NK-92 (cell line): ENCODE measurements around the gene RETN.
A peak's percentile ranks its signal among the peaks of the same experiment; 100 is the strongest.

Experiments
- DNase-seq: peaks from one replicate; lab custom pipeline; 2025; ENCODE audit not compliant: unreplicated experiment; lab: John Stamatoyannopoulos, UW

RETN gene, protein sequence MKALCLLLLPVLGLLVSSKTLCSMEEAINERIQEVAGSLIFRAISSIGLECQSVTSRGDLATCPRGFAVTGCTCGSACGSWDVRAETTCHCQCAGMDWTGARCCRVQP

DNA sequence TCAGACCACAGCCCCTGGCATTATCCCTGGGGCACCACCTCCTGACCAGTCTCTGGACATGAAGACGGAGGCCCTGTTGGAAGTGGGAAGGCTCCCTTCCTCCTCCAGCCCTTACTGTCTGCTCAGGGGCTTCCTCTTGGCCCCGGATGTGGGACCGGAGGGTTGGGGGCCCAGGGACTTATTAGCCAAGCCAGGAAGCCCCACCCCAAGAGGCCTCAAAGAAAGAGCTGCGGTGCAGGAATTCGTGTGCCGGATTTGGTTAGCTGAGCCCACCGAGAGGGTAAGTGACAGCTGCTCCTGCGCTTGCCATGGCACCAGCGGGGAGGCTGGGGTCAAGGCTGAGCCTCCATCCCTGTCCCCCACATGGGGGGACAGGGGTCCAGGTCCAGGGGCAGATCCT lies at the start of gene RETN:
RETN (plus strand) TSS at position 208 of the 400 bp plus-strand sequence. CDS start 278 bp downstream, outside the sequence.
- DNase-seq = no peak

DNA sequence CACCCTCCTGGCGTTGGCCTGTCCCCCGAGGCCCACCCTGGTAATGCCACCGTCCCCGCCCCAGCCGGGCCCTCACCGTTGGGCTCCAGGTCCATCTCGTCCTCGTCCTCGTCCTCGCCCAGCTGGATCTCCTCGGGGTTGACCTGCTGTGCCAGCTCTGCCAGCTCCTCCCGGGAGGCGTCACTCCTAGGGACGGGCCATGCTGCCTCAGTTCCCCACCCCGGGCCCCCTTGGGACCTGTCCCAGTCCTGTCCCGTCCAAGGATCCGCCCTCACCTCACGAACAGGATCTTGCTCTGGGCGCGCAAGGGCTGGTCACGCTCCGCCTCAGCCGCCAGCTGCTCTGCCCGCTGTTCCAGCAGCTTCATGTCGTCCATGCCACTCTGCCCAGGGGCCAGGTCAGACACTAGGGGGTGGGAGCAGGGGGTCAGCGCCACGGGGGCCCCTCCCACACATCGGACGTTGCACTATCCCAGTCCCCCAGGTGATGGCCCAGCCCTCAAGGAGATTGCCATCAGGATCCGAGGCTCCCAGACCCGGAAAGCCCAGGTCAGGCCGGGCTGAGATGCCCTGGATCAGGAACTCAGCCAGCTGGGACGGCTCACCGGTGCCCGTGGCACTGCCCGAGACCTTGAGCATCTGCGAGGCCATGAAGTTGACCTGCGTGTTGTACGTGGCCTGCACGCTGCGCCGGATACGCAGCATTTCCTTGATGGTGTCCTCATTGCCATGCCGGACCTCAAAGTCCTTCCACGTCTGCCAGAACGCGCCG lies 49.0 kb upstream of the RETN start:
- DNase-seq = no peak

DNA sequence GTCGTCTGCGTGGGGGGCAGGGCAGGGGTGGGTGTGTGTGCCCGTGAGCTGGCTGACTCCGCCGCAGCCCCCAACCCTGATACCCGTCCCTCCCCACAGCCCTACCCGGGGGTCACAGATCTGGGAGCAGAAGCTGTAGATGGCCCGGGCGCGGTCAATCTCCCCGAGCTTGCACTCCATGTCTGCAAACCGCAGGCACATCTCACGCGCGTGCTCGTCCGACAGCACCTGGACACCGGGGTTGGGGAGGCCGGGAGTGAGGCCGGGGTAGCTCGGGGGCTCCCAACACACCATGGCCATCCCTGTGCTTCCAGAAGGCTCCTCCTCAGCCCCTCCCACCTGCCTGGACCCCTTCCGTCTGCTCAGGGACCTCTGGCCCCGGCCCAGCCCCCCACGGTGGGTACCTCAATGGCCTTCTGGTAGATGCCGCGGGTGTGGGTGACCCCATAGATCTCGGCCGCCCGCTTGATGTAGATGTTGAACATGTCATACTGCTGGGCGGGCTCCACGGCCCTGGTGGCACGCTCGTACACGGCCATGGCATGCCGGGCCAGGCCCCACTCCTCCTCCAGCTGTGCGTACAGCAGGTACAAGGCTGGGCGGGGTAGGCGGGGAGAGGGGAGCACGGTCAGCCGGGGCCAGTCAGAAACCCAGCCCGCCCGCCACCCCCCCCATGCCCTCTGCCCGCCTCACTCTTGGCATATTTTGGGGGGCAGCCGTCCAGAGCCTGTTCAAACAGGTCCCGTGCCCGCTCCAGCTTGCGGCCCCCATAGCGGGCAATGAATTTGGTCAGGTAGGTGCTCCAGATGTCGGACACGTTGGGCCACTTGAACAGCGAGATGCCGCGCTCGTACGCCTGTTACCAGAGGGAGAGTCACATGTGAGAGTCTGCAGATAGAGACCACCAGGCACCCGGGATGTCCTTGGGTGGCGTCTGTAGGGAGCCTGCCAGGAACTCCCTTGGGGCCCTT lies 48.1 kb upstream of the RETN start:
- no peak for DNase-seq

DNA sequence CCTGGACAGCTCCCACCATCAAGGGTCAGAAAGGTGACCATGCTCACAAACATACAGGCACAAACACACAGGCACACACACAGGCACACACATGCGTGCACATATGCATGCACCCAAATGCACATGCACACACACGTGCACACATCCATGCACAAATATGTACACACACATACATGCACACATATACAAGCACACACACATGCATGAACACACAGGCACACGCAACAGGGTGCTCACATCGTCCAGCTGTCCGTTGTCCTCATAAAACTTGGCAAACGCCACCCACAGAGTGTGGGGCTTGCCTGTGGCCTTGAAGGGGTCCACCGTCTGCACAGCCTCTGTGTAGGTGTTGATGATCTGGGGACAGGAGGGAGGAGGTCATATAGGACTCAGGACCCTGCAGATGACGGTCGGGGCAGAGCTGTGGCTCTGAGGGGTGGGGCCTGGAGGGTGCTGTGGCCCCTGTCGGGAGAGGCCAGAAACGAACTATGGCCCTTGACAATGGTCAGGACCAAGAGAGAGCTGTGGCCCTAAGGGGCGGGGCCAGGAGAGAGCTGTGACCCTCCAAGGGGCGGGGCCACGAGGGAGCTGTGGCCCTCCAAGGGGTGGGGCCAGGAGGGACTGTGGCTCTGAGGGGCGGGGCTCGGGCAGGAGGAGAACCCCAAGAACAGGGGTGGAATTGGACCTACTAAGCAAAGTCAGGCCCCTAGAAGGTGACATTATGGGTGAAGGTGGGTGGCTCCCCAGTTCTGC lies 45.7 kb upstream of the RETN start:
- no peak for DNase-seq

DNA sequence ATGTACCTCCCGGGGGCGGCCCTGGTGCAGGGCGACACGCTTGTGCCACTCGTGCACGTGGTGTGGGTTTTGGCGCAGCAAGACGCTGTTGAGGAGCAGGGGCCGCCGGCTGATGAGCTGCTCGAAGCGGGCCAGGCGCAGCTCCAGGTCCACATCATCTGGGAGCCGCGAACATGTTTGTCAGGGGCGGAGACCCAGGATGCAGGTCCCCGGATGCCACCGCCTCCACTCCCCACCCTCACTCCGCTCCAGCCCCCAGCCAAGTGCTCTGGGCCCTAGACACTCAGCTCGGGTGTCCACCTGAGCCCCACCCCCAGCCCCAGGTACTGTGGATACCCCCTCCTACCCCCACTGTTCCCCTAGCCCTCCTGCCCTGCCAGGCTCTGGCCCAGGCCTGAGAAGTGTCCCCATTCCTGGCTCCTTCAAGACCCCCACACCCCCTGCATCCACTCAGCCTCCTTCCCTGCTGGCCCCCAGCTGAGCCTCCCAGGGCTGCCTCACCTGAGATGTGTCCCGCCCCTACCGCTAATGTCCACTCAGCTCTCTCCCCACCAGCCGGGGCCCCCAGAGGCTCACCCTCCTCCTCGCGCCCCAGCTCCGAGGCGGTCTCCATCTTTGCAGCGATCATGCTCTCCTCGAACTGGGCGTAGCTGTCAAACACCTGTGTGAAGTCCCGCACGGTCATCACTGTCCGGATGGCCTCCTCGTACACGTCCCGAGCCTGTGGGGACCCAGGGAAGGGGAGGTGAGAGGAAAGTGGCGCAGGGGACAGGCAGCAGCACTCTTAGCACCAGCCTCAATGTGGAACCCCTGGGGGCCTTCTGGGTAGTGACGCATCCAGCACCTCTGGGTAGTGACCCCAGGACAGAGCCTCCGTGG lies 44.9 kb upstream of the RETN start:
- no peak for DNase-seq

DNA sequence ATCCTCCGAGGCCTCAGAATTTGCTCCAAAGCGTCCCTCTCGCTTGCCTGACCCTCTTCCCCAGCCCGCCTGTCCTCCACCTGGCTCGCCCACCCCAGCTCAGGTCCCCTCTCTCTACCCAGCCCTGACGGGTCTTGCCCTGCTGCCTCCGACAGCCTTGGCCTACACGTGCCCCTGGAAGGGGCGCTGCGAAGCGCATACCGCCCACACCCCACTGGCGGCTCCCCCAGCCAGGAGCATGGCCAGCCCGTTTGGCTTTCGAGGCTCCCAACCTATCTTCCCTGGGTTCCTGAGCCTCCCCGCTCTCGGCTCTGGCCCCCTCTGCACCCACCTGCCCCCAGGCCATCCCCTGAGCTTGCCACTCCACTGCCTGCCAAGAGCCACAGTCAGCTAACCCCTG lies 44.0 kb upstream of the RETN start:
- DNase-seq = no peak

DNA sequence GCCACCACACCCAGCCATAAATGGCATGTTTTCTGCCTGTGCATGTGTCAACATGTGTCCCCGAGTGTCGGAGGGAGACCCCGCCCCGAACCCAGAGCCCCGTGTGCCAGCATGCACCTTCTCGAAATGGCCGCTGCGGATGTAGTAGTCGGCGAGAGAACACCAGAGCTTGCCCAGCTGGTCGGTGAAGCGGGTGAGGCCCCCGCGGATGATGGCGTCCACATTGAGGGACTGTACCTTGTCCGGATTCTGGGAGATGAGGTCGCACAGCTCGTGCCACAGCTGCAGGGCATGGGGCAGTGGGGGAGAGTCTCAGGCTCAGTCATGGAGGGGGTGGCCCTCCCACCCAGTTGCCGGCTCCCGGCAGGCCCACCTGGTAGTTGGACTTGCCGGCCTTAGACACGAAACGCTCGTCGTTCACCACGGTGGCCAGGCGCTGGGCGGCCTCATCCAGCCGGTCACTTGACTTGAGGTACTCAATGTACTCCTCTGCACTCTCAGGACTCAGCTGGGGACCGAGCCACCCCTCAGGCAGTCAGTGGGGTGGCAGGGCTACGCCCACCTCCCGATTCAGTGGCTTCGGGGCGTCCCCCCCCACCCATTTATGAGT lies 43.0 kb upstream of the RETN start:
- DNase-seq = no peak

DNA sequence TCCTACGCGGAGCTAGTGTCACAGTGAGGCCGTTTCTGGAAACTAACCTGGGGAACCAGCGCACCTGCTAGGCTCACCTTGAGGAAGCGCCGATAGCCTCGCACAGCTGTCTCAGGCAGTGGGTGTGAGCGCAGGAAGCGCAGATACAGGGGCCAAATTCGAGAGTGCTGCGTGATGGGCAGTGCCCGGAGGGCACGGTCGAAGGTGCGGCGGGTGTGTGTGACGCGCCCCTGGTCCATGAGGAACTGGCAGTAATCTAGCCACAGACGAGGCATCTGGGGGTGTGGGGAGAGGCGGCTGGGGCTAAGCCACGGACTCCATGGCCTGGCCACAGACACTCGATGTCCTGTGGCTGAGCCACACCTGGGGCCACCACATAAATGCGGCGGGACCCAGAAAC lies 41.7 kb upstream of the RETN start:
- DNase-seq = no peak

DNA sequence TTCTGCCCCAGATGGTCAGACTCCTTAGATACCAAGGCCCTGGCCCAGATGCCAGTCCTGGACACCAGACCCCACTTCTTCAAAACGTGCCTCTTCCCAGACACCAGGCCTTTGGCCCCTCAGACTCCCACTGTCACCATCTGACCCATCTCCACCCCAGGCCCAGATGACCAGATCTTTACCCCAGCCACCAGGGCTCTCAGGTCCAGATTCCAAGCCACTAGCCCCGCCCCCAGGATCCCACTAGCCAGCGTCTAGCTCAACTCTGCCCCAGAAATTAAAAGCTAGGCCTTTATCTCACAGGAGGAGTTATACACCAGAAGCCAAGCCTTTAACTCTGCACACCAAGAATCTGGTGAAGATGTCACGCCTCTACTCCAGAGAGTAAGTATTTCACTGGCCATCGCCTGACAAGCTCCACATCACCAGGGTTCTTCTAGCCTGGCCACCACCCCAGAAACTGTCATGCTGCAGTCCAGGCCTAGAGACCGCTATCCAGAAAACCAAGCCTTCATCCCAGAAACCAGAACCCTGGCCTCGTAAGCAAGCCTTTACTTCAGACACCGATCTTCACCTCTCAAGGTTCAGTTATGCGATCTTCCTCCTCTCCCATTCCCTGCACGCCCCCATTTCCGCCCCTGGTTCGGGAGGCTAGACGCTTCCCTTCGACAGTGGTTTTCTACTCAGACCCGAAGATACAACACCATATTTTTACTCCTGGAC lies 40.1 kb upstream of the RETN start:
- DNase-seq = no peak

DNA sequence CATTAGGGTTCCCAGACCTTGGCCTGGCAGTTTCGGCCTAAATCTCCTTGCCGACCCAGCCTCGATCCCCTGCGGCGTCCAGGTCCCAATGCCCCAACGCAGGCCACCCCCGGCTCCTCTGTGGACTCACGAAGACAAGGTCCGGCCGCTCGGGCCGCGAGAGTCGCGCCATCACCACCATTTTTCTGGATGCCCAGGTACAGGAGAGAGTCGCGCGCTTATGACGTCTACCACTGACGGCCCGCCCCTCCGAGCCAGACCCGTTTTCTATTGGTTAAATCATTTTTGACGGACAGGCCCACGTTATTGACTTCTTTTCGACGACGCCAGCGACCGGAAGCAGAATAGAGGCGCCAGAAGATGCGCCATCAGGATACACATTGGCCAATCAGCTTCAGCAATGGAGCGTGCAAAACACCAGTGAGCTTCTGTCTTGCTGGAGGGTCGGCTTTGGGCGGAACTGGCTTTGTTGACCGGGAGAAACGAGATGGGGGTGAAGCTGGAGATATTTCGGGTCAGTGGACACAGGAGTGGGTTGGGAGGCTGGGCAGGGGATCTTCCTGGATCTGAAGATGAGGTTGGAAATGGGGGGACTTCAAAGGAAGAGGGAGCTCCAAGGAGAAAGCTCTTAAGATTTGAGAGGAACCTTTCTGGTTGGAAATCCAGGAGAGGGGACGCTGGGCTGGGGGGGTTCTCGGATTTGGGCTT lies 39.3 kb upstream of the RETN start, which contains the start of the genes PET100 and XAB2:
PET100 (plus strand) TSS at position 447 of the 708 bp plus-strand sequence; CDS start at position 488, 41 bp downstream.
XAB2 (minus strand) TSS at position 199 of the 708 bp plus-strand sequence; CDS start at position 181, 18 bp downstream.
- DNase-seq = peak; percentile 60

DNA sequence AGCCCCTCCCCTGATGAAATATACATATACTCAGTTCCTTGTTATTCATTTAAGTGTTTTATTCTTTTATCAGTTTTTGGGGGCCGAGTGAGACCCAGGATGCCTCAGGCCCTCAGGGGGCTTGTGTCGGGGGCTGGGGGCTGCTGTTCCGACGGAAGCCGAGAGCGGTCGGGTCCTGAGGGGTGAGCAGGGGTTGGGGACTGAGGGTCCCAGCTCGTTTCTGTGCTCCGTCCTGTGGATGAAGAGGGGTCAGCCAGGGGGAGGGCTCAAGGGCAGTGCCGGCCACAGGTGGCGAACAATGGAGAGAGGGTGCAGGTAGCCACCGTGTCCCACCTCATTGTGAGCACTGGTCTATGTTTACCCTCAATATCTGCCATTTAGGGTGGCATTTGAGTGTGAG lies 37.3 kb upstream of the RETN start:
- no peak for DNase-seq

DNA sequence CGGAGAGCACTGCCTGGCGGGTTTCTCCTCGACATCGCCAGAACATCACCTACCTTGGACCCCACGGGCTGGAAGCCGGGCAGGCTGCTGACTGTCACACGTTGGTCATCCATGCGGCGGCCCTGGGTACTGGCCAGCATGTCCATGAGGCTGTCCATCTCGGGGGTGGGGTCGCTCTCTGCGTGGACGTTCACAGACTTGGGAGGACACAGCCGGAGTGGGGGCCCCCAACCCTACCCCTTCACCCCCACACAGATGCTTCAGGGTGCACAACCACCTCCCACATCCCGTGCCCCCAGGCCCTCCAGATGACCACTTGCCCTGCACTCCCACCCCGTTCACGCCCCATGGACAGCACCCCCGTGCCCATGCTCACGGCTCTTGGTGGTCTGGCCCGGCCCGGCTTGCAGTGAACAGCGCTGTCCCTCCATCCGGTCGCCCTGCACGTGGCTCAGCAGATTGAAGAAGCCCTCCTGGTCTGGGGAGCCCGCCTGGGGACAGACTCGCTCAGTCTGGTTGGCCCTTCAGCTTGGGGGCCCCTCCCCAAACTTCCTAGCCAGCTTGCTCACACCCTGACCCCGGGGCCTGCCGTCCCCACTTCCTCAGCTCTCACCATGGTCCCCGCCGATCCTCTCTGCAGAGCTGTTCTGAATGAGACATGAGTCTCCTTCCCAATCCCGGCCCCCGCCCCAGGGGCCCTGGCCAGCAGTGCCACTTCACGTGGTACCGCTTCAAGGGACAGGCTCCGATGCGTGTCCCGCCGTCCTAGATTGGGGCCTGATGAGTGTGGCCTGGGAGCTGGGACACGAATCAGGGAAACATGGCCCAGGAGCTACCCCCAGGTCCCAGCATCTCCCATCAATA lies 36.3 kb upstream of the RETN start:
- no peak for DNase-seq

DNA sequence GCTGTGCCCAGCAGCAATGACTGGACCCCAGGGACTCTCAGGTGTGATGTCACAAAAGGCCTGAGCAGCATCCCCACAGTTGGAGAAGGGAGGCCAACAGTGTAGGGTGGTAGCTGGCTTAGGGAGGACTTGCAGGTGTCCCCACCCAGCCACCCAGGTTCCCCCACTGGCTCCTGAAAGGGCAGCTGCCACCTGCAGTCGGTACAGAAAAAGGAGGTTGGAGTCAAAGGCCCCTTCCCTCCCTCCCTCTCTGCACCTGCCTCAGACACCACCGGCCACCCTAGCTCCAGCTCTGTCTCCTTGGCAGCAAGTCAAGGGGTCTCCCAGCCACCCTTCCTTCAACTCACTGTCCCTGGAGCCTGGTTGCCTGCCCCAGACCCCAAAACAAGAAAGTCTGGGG lies 35.2 kb upstream of the RETN start, which contains the start of gene PCP2:
PCP2 (minus strand) TSS at position 22 of the 400 bp plus-strand sequence. CDS start 262 bp downstream, outside the sequence.
- no peak for DNase-seq

DNA sequence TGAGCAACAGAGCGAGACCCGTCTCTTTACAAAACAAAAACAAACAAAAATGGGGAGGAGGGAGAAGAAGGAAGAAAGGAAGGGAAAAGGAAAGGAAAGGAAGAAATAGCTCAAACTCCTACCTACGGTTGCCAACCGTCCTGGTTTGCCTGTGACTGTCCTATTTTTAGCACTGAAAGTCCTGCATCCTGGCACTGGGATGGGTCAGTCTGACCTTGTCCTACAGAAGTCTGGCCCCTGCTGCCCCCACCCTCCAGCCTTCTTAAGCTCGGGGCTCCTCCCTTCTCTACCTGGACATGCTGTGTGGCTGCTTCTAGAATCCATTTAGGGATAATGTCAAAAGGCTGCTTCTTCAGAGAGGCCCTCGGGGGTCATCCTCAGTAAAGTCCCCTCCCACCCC lies 33.2 kb upstream of the RETN start:
- no peak for DNase-seq

DNA sequence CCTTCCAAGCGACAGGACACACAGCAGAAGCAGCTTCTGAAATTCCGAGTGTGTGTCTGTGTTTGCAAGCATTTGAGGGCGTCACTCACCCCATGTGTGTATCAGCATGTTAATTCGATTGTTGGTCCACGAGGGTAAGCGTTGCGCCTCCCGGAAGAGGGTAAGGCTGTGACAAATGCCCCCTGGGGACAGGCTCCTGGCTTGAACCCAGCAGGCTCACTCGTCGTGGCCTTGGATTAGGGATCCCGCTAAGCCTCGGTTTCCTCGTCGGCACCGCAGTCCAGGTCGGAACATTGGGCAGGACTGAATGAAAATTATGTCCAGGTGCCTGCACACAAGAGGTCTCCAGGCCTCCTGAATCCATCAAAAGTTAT lies 32.5 kb upstream of the RETN start:
- DNase-seq = no peak

DNA sequence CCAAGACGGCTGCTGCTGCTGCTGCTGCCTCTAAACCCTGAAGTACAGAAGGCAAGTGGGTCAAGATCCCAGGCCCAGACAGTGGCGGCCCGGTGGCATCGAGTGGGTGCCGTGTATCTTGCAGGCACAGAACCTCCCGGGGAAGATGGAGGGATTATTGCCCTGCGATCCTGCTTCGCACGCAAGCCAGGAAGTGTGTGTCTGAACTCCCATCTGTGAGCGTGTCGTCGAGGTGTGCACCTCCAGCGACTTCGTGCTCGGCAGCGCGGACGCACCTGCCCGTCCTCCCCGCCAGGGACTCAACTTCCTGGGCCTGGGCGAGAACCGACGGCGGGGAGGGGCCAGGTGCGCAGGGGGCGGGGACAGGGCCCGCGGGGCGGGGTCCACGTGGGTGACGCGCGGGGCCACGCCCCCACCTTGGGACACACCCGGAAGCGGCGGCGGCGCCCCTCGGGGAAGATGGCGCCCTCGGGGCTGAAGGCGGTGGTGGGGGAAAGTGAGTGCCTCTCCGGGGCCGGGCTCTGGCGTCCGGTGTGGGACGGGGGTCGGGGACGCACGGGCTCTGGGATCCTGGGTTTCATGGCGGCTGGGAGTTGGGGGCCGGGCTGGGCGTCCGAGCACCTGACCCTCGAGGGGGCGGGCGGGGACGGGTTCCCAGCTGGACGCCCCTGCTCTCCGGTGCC lies 32.0 kb upstream of the RETN start, which contains the start of gene STXBP2:
STXBP2 (plus strand) TSS at position 420 of the 683 bp plus-strand sequence; CDS start at position 460, 40 bp downstream.
- DNase-seq = peak; percentile 60
